RWPE2 (cell line): ENCODE results near the gene DNAJC4.

Experiments used
- ATAC-seq: fragments of 200-7000 bp; cut with Tn5 transposase; 3 replicates; pipeline ENCODE4 v1.9.1; 2021; ENCODE audit warnings: low read depth
- DNase-seq: peaks from one replicate; pipeline ENCODE4 v3.0.0-alpha.2; 2020; ENCODE audit warnings: low spot score
- H3K27ac ChIP-seq: fragments of 450-650 bp; 2 replicates; pipeline ENCODE4 v1.5.1; 2017; ENCODE audit warnings: mild to moderate bottlenecking; ENCODE audit not compliant: poor library complexity, severe bottlenecking
- H3K27me3 ChIP-seq: fragments of 250-450 bp; sonication (Bioruptor Pico); 2 replicates; pipeline ENCODE4 v1.5.1; 2021; ENCODE audit warnings: mild to moderate bottlenecking, moderate library complexity; ENCODE audit not compliant: insufficient read depth, poor library complexity, severe bottlenecking
- H3K36me3 ChIP-seq: fragments of 250-450 bp; sonication (Bioruptor Pico); 2 replicates; pipeline ENCODE4 v1.5.1; 2020; ENCODE audit warnings: low read depth, mild to moderate bottlenecking, moderate library complexity
- H3K4me1 ChIP-seq: fragments of 250-450 bp; sonication (Bioruptor Pico); 2 replicates; pipeline ENCODE4 v1.5.1; 2021; ENCODE audit warnings: mild to moderate bottlenecking, moderate library complexity; ENCODE audit not compliant: insufficient read depth, poor library complexity, severe bottlenecking
- H3K4me3 ChIP-seq: fragments of 250-450 bp; sonication (Bioruptor Pico); 2 replicates; pipeline ENCODE4 v1.5.1; 2021; ENCODE audit warnings: mild to moderate bottlenecking, moderate library complexity; ENCODE audit not compliant: severe bottlenecking
- H3K9me3 ChIP-seq: fragments of 250-450 bp; sonication (Bioruptor Pico); 2 replicates; pipeline ENCODE4 v1.5.1; 2021; ENCODE audit warnings: mild to moderate bottlenecking, moderate library complexity; ENCODE audit not compliant: severe bottlenecking
- CTCF ChIP-seq: fragments of 450-650 bp; IDR thresholded peaks from one replicate; pipeline ENCODE4 v1.5.1; 2017; ENCODE audit warnings: mild to moderate bottlenecking, moderate library complexity; ENCODE audit not compliant: poor library complexity, severe bottlenecking

The DNAJC4 gene

GRCh38 chr11:64276653-64277431 is 46.5 kb downstream of the DNAJC4 start:
- Histone ChIP-seq H3K27ac (peak overlapping the region; percentile 86), H3K36me3 (peaks cover 33% of the 10 kb centered on the region), H3K4me1 (peaks cover 17% of the 10 kb centered on the region), H3K4me3 (no peak overlapping the region), H3K27me3 (no peaks in the 10 kb centered on the region), H3K9me3 (no peaks in the 10 kb centered on the region)
- peak; percentile 97 for DNase-seq
- no peak for TF ChIP-seq CTCF
- ATAC-seq, result peak; percentile 99

GRCh38 chr11:64278576-64279190 is 48.3 kb downstream of the DNAJC4 start:
- ATAC-seq, result no peak
- no peaks in the 10 kb centered on the region for H3K27me3 ChIP-seq
- H3K36me3 ChIP-seq, result peaks cover 46% of the 10 kb centered on the region
- peaks cover 15% of the 10 kb centered on the region for H3K4me1 ChIP-seq
- H3K9me3 ChIP-seq, result no peaks in the 10 kb centered on the region
- TF ChIP-seq CTCF, result no peak
- no peak for DNase-seq
- H3K27ac ChIP-seq, result peak overlapping the region; percentile 8
- H3K4me3 ChIP-seq, result no peak overlapping the region

GRCh38 chr11:64281957-64282770 is 51.8 kb downstream of the DNAJC4 start:
- H3K27ac ChIP-seq, result no peak overlapping the region
- H3K27me3 ChIP-seq, result no peaks in the 10 kb centered on the region
- H3K9me3 ChIP-seq, result no peaks in the 10 kb centered on the region
- TF ChIP-seq CTCF, result no peak
- ATAC-seq (no peak), DNase-seq (no peak)
- H3K4me1 ChIP-seq, result peaks cover 3% of the 10 kb centered on the region
- H3K4me3 ChIP-seq, result no peak overlapping the region
- H3K36me3 ChIP-seq, result peaks cover 36% of the 10 kb centered on the region

- Histone ChIP-seq H3K4me1 (no peaks in the 10 kb centered on the region), H3K36me3 (peaks cover 29% of the 10 kb centered on the region), H3K27me3 (no peaks in the 10 kb centered on the region), H3K9me3 (no peaks in the 10 kb centered on the region), H3K4me3 (no peak overlapping the region), H3K27ac (peak overlapping the region; percentile 88)
- DNase-seq (no peak), ATAC-seq (no peak)
- no peak for TF ChIP-seq CTCF
Observed at GRCh38 chr11:64283092-64283491, 52.7 kb downstream of the DNAJC4 start.
